ENCODE measurements around the gene C17orf50. TPM values are rescaled to one million over a fixed set of nuclear protein-coding genes. Genes with fewer than 3 reads are reported as not detected.

C17orf50 gene
- total RNA-seq, 1 donor from 2014 or later: not detected

DNA sequence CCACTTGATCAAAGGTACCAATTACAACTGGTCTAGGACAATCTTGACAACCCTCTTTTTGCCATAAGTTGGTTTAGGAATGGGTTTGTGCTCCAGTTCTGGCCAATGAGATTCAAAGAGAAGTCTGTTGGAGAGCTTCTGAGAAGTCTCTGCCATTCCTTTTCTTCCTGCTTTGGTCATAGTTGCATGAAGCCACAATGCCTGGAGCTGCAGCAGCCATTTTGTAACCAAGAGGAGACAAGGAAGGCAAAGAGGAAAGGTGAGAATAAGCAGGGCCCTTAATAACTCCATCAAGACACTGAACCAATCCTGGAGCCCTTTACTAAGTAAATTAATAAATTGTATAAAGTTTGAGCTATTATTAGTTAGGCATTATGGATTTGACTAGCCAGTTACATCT is 3.4 kb upstream of the C17orf50 start:
- DNase-seq (ENCODE audit: low read depth): no peak
- TF ChIP-seq, protein P1, sequence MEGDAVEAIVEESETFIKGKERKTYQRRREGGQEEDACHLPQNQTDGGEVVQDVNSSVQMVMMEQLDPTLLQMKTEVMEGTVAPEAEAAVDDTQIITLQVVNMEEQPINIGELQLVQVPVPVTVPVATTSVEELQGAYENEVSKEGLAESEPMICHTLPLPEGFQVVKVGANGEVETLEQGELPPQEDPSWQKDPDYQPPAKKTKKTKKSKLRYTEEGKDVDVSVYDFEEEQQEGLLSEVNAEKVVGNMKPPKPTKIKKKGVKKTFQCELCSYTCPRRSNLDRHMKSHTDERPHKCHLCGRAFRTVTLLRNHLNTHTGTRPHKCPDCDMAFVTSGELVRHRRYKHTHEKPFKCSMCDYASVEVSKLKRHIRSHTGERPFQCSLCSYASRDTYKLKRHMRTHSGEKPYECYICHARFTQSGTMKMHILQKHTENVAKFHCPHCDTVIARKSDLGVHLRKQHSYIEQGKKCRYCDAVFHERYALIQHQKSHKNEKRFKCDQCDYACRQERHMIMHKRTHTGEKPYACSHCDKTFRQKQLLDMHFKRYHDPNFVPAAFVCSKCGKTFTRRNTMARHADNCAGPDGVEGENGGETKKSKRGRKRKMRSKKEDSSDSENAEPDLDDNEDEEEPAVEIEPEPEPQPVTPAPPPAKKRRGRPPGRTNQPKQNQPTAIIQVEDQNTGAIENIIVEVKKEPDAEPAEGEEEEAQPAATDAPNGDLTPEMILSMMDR (IDR thresholded peaks at IDR 0.05; ENCODE audit: insufficient read depth, low read length, poor library complexity, severe bottlenecking): no peak
- no peaks in the 10 kb centered on the region for H3K36me3 ChIP-seq (ENCODE audit: control insufficient read depth, insufficient read depth, low read length)
- no peak overlapping the region for H3K4me3 ChIP-seq (ENCODE audit: low read depth, low read length)
- H3K27me3 ChIP-seq (ENCODE audit: control insufficient read depth, insufficient read depth, low read length): peaks cover 19% of the 10 kb centered on the region

DNA sequence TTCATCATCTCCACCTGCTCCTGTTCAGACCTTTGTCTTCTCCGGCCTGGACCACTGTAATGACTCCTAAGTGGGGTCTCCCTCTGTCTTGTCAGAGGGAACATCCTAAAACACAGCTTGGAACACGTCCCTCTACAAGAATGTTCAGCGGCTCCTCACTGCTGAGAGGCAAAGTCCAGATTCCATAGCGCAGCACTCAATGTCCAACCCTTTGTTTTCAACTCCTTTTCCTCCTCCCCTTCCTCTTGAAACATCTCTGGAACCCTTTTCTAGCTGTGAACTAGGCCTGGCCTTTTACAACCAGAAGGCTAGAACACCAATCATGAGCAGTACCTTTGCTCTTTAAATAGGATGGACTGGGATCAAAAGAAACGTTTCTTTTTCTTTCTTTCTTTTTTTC is 914 bp downstream of the C17orf50 start:
- Histone ChIP-seq H3K27me3 (ENCODE audit: control insufficient read depth, insufficient read depth, low read length) (peaks cover 8% of the 10 kb centered on the region), H3K4me3 (ENCODE audit: low read depth, low read length) (no peak overlapping the region), H3K36me3 (ENCODE audit: control insufficient read depth, insufficient read depth, low read length) (no peaks in the 10 kb centered on the region)
- no peak for DNase-seq (ENCODE audit: low read depth)
- TF ChIP-seq, protein P1 (IDR thresholded peaks at IDR 0.05; ENCODE audit: insufficient read depth, low read length, poor library complexity, severe bottlenecking): no peak

DNA sequence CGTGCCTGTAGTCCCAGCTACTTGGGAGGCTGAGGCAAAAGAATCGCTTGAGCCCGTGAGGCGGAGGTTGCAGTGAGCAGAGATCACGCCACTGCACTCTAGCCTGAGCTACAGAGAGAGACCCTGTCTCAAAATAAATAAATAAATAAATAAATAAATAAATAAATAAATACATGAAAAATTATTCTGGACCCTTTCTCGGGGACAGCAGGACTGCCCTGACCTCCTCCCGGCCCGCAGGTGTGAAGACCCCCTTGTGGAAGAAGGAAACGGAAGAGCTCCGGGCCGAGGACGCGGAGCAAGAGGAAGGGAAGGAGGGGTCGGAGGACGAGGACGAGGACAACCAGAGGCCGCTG is 3.1 kb downstream of the C17orf50 start:
- H3K4me3 ChIP-seq (ENCODE audit: low read depth, low read length): peak overlapping the region; percentile 12
- TF ChIP-seq, protein P1 (IDR thresholded peaks at IDR 0.05; ENCODE audit: insufficient read depth, low read length, poor library complexity, severe bottlenecking): no peak
- no peaks in the 10 kb centered on the region for H3K36me3 ChIP-seq (ENCODE audit: control insufficient read depth, insufficient read depth, low read length)
- H3K27me3 ChIP-seq (ENCODE audit: control insufficient read depth, insufficient read depth, low read length): peaks cover 7% of the 10 kb centered on the region
- no peak for DNase-seq (ENCODE audit: low read depth)

DNA sequence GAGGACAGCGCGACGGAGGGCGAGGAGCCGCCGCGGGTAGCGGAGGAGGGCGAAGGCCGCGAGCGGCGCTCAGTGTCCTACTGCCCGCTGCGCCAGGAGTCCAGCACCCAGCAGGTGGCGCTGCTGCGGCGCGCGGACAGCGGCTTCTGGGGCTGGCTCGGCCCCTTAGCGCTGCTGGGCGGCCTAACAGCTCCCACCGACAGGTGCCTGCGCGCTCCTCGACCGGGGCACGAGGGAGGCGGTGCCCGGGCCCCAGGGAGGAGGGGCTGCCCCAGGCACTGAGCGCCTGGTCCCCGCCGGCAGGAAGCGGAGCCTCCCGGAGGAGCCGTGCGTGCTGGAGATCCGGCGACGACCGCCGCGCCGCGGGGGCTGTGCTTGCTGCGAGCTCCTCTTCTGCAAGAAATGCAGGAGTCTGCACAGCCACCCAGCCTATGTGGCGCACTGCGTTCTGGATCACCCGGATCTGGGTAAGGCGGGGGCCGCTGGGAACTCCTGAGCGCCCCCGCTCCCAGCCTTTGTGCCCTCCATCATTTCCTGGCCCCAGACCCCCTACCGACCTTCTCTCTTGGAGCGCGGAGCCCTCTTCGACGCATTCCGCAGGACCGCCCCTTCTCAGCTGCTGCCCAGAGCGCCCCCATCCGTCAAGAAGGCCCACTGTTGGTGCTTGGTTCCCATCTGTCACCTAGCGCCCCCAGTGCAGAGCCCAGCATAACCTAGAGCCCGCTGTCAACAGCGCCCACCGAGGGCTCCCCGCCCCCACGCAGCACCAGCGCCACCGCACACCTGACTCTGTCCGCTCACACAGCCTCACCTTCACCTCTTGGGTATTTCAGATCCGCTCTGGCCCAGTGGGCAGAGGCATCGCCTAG is 3.7 kb downstream of the C17orf50 start:
- TF ChIP-seq, protein P1 (IDR thresholded peaks at IDR 0.05; ENCODE audit: insufficient read depth, low read length, poor library complexity, severe bottlenecking): peak; percentile 80
- H3K27me3 ChIP-seq (ENCODE audit: control insufficient read depth, insufficient read depth, low read length): peaks cover 6% of the 10 kb centered on the region

DNA sequence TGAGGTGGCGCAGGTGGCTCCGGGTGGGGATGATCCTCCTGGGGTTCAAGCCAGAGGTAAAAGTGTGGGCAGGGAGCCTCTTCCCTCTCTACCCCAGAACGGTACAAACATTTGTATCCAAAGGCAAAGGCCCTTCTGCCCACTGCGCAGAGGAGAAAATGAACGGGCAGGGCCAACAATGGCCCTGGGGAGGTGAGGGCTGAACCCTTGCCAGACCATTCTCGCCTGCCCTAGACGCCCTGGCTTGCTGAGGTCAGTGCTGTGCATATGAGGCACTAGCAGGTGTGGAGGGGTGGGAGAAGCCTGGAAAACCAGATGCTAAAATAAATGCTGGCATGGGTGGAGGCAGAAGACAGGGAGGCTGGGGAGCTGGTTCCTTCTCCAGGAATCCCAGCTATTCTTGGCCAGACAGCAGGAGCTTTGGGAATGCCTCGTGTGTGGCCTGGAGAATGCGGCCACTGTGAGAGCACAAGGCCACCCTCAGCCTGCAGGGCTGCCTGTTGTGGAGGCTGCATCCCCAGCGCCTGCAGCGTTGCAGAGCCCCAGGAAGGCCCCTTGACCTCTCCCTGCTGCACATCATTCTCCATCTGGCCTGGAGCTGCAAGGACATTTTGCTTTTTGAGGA is 4.5 kb downstream of the C17orf50 start:
- TF ChIP-seq, protein P1 (IDR thresholded peaks at IDR 0.05; ENCODE audit: insufficient read depth, low read length, poor library complexity, severe bottlenecking): no peak
- DNase-seq (ENCODE audit: low read depth): no peak
- H3K4me3 ChIP-seq (ENCODE audit: low read depth, low read length): no peak overlapping the region
- peaks cover 2% of the 10 kb centered on the region for H3K27me3 ChIP-seq (ENCODE audit: control insufficient read depth, insufficient read depth, low read length)
- H3K36me3 ChIP-seq (ENCODE audit: control insufficient read depth, insufficient read depth, low read length): no peaks in the 10 kb centered on the region

More for the DNA sequence above, 3.7 kb downstream of the C17orf50 start:
- Histone ChIP-seq H3K36me3 (ENCODE audit: control insufficient read depth, insufficient read depth, low read length) (no peaks in the 10 kb centered on the region), H3K4me3 (ENCODE audit: low read depth, low read length) (peak overlapping the region; percentile 36)
- DNase-seq (ENCODE audit: low read depth): peak; percentile 65

Data from kidney epithelial cell (primary cell).